ENCODE results near the gene RCL1.

Gene RCL1

DNA sequence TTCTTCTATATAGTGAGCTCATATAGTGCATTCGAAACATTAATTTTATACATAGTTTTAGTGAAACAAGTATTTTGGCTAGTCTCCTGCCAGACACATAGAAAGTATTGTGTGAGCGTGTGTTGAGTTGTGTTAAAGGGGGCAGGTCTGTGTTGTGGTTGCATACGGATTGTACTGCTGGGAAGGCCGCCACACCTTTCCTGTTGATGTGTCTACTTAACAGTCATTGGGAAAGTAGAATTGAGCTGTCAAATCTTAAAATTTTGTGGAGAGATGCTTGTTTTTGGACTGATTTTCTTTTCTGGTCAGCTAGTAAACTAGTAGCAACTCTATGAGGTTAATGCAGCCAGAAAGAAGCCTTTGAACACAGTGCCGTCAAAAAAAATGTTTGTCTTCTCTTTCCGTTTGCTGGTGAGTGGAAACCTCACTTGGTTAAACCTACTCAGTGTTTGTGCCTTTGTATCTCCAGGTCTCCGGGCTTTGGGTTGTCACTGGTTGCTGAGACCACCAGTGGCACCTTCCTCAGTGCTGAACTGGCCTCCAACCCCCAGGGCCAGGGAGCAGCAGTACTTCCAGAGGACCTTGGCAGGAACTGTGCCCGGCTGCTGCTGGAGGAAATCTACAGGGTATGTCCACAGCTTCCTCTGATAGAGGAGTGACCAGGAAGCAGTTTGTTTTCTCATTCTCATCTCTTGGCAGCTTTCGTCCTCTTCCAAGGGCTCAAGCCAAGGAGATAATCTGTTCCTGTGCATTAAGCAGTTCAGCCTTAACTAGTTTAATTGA is 51.5 kb downstream of the RCL1 start:
- no peak for DNase-seq

DNA sequence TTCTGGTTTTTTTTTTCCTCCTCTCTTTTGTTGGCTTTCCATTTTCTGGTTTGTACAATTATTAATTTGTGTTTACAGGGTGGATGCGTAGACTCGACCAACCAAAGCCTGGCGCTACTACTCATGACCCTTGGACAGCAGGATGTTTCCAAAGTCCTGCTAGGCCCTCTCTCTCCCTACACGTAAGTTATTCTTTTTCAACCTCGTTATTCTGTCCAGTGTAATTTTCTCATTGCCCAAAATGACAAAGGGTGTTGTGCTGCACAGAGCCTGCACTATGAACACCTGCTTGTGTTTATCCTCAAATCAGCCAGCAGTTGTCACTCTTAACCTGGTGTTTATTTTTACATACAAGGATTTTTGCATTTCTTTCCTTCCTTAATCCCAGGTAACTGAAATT is 56.6 kb downstream of the RCL1 start:
- no peak for DNase-seq

DNA sequence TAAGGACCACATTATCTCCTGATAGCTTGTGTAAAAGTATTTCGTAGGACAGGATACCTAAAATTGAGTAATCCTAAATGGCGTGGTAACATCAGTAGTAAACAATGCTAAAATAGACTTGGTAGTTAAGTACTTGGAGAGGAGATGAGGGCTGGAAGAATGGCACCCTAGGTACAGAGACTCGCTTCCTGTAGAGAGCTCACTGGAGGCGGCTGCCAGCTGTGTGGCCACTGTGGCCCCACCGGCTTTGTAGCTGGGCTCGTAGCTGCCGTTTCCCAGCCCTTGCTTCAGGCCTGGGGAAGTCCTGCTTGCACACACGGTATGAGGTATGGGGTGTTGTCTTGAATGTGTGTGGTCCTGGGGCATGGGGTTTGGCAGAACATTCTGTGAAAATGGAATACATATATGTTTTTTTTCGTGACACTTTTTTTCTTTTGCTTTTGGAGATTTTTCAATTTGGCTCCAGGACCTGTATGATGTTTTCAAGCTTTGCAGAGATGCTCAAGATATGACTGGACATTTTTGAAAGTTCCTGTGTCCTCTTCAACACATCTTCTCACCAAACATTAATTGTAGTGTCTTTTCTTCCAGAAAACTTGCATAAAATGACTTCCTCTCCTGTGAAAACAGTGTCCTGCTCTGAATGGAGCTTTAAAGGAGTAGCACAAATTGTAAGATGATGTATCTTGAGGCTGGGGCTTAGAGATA is 58.0 kb downstream of the RCL1 start:
- no peak for DNase-seq

DNA sequence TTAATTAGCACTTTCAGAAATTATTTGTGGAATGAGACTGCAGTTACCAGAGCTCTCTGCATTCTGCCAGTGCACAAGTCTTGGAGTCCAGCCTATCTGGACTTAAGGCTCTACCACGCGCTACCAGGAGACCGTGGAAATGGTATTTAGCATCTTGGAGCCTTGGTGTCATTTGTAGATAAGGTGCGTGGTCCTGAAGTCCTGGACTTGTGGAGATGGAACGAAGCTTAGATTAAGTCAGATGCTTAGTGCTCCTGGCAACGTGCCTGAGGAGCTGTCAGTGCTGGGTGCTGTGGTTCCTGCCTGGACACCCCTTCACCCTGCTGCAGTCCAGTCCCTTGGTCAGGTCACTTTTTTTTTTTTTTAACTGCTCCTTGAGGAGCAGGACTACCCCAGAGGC is 59.7 kb downstream of the RCL1 start:
- no peak for DNase-seq

DNA sequence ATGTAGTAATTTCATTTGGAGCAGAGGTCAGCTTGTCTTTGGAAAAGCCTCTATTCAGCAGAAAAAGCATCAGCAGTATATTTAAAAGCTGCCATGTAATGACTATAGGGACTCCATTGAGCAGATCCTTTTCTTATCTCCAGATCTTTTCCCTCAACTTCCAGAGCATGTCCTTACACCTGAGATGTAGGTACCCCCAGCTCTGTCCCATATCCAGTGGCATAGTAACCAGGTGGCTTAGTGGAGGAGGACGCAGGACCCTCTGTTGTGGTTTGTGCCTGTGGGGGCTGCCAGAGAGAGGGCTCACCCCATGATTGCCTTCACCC is 61.5 kb downstream of the RCL1 start:
- DNase-seq: no peak

DNA sequence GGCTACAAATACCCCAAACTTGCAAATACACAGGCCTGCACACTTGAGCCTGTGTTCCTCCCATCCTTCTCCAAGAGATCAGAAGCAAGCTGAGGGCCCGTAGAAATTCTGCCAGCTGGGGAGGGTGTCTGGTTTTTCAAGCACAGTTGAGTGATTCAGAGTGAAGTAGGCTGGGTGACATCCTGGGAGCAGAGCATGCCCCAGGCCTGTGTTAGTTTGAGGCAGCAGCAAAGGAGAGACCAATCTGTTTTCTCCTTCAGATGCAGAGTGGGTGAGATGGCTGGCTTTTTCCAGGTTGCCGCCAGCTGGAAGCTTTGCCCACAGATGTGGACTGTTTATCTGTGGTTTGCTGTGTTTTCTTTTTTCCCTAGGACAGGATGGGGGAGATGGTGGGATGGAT is 63.1 kb downstream of the RCL1 start:
- no peak for DNase-seq

DNA sequence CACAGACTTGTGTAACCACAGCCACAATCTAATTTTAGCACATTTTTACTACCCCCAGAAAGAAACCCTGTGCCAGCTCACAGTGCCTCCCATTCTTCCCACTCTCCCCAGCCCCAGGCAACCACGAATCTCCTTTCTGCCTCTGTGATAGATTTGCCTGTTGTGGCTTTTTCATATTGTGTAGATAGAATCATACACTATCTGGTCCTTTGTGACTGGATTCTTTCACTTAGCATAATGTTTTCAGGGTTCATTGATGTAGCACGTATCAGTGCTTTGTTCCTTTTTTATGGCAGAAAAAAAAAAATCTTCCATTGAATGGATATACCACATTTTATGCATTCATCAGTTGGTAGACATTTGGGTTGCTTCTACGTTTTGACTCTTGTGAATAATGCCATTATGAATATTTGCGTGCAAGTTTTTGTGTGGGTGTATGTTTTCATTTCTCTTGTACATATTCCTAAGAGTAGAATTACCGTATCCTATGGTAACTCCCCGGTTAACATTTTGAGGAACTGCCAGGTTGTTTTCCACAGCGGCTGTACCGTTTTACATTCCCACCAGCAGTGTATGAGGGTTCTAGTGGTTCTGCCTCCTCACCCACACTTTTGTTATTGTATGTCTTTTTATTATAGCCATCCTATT is 64.5 kb downstream of the RCL1 start:
- no peak for DNase-seq

DNA sequence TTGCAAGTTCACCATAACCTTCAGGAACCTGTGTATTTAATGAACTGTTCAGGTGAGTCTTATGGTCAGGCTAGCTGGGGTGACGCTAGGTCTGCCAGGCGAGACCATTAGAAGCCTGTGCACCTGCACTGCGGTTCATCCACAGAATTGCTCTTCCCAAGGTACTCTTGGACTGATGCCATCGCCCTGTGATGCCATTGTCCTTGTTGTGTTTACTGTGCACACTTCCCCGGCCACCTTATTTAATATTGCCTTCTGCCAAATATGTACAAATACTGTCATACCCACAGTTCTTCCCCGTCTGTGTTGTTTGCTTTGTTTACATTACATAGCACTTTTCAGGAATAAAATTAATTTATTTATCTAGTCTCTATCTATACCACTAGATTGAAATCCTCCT is 66.3 kb downstream of the RCL1 start:
- no peak for DNase-seq

DNA sequence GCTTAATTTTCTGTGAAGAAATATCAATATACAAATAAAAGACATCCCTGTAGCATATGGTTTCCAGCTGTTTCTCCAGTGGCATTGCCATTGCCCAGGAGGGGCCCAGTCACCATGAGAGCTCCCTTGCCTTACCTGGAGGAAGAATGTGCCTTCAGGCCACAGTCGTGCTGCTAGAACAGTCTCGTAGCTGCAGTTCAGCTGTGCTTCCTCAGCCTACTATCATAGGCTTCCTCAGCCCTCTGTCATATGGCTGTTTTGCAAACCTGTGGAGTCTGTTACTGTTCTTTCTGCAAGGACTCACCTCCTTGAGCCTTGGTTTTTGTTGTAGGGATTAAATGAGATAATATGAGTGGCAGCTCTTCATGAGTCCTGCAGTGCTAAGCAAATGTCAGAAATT is 67.6 kb downstream of the RCL1 start:
- no peak for DNase-seq

DNA sequence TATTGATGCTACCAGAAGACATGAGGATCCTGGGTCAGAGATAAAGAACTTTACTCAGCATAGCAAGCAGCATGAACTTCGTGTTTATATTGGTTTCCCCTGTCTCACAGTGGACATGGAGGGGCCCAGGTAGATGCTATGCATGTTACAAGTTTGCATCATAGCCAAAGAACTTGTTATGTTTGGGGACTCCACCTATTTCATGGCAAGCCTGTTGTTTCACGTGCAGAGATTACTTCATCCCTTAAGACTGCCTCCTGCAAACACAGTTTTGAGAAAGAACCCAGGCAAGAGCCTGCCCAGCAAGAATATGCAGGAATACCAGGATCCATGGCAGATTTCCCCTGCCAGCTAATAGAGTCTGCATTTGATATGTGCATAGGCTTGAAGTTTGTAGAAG is 68.4 kb downstream of the RCL1 start:
- no peak for DNase-seq

DNA sequence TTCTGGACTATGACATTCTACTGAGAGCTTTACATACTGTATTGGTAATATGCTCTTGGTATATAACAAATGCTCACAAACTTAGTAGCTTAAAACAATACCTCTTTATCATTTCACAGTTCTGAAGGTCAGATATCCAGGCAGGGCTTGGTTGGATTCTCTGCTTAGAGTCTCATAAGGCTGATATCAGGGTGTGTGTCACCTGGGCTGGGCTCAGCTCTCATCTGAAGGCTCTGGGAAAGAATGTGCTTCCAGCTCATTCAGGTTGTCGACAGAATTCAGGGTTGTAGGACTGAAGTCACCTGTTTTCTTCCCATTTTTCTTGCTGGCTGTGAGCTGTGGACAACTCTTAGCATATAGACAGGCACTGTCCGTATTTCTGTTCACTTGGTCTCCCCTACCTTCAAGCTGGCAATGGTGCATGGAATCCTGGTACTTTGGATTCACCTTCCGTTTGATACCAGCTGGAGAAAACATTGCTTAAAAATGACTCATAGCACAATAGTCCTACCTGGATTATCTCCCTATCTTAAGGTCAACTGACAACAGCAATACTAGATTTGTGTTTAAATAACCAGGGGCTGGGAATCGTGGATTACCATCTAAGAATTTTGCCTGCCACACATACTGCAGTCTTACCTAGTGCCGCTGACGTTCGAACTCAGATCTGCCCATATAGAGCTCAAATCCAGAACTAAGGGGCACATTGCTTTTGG is 69.2 kb downstream of the RCL1 start:
- no peak for DNase-seq

DNA sequence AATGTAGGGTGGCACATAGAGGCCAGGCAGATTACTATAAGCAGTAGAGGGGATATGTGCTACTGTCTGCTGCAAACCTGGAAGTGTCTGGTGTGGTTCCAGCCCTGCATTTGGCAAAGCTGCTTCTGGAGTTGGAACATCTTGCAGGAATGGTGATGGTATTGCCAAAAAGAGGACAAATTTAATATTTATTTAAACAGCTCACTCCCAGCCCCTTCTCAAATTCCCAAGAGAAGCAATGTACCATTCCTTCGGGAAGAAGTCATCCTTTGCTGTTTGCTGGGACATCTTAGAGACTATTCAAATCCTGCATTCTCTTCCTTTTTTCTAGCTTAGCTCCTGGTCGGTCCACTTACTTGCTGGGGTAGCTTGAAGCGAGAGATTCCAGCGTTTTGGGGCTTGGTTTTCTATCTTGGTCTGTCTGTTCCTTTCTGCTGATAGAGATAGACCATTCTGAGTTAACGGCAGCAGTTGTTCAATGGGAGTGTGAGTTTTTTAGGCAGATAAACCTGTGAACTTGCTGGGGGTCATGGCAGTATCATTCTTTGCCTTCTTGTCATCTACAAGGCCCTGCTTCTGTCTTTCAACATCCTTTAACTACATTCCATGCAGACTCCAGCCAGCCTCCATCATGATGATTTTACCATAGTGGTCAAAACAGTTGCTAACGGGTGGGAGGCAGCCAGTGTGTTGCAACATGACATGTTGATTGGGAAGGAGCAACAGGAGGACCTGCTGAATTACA is 69.9 kb downstream of the RCL1 start:
- no peak for DNase-seq

DNA sequence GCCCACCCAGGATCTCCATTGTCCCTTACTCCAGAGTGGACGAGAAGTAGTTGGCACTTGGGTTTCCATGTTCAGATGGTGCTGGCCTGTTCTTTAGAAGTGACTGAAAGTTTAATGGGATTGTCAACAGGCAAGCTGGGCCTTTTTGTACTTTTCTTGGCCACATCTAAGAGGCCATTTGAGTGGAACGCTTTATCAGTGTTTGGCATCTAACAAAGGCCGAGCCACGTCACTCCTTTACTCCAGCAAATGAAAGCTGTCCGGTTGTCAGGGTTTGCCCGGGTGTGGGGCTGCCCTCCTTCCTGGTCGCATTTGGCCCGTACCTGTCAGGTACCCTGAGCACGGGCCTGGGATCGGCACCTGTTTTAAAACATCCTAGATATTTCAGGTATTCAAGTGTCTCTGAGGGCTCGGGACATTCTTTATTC is 71.5 kb downstream of the RCL1 start:
- no peak for DNase-seq

DNA sequence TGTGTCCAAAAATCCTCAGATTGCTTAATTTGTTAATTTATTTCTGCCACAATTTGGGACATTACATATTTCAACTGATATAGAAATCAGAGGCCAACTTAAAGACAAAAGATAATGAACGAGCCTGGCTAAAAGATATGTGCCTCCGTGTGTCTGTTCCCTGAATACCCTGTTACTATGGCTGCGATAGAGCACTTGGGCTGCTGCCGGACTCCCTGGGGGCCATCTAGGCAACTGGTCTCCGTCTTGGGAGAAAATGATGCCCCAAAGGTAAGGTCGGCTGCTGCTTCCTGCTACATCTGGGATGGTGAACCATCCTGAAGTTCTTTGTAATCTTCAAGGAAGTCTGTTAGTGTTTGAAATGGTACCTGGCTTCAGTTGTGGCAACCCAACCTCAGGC is 72.0 kb downstream of the RCL1 start:
- no peak for DNase-seq

DNA sequence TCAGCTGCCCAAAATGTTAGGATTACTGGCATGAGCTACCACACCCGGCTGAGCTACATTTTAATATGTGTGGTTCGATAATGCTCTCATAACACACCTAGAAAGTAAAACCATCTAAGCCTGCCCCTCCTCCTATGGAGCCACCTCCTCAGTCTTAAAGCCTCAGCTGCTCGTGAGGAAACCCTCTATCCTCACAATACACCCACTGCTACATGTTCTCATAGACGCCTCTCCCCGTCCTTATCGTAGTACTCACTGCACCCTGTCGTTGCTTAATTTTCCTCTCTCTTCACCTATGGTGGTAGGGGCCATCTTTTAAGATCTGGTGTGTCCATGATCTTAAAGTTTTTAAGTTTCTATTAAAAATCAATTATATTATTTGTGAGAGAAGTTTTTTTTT is 72.9 kb downstream of the RCL1 start:
- no peak for DNase-seq

DNA sequence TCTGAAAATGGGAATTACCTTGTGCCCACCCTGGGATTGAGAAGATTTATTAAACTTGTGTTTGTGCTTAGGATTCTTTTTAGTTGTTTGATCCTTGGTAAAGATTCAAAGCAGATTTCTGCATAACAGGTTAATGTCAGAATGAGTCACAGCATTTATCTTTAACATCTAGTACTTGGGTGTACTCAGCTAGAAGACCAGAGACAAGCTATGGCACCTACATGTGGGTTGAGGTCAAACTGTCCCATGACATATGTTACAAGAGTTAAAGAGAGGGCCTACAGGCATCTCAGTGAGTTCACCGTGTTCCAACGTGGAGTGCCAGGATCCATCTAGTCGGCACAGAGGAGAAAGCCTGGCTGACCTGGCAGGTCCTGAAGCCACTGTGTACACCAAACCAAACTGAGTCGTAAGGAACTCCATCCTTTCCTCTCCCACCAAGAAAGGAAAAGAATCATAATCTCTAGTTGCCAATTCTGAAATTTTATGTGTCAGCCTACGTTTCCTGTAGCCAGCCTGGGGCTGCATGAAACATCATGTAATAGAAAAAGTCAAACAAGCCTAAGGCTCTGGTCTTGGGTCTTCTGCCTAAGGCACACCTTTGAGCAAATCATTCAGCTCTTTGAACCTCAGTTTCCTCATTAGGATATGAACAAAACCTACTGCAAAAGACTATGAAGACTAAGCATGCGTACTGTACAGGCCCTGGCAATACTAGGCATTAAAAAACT is 73.7 kb downstream of the RCL1 start:
- DNase-seq: no peak

DNA sequence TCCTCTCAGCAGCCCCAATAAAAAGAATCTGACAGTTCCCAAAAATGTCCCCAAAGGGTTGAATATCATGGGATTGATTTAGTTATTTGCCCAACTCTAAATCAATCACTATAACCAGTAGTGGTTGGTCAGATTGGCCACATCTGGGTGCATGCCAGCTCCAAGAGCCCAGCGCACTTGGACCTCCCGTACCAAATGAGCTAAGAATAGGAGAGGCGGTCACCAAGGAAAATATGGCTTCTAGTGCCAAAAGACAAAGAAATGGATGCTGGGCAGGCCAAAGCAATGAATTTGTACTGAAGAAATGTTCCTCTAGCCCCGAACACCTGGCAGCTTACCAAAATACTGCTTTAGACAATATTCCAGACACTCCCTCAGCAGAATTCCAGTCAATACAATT is 80.3 kb downstream of the RCL1 start:
- DNase-seq: no peak

DNA sequence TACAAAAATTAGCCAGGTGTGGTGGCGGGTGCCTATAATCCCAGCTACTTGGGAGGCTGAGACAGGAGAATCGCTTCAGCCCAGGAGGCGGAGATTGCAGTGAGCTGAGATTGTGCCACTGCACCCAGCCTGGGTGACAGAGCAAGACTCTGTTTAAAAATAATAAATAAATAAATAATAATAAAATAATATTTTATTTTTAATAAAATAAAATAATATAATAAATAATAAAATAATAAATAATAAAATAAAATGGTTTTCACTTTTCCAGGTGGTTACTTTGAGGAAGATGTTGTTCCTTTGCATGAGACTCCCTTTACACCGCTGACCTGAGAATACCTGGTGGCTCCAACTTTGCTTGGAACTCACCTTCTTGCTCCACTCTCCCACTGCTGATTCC is 82.8 kb downstream of the RCL1 start:
- no peak for DNase-seq

DNA sequence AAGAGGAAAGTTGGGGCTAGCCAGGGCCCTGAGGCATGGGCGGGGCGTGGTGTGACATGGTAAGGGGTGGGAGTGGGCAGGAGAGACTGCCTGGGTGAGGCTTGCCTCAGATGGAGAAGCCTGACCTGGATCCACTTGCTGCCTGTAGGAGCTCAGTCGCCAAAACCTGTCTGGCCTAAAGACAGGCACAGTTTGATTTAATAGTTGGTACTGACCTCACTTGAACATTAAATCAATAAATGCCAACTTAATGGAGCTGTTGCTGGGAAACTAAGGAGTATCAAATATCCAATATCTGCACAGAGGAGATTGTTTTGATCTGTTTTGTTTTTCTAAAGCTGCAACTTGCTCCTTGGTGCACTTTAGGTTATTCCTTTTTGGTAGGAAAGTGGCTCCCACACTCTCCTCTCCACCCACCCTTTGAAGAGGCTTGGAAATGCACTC is 86.4 kb downstream of the RCL1 start:
- no peak for DNase-seq

DNA sequence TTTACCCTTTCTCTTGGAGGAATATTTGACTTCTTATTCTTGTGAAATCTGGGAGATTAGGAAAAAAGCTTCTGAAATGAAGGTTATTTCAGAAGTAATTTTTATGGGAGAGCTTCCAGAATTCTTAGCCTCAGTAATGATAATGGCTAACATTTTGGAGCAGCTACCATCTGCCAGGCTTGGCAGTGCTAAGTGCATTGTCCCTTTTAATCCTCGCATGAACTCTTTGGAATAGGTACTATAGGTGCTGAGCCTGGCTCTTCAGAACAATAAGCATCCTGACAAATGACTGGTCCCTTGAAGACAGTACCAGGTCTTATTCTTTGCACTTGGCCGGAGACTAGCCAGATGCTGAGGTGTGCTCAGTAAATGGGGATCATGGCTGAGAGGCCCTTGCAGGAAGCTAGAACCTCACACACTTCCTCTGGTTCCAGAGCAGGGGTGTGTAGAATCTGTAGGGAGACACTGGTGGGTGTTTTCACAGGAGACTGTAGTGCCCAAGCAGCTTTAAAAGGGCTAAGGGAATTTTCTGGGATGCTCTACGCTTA is 90.7 kb downstream of the RCL1 start:
- DNase-seq: no peak

DNA sequence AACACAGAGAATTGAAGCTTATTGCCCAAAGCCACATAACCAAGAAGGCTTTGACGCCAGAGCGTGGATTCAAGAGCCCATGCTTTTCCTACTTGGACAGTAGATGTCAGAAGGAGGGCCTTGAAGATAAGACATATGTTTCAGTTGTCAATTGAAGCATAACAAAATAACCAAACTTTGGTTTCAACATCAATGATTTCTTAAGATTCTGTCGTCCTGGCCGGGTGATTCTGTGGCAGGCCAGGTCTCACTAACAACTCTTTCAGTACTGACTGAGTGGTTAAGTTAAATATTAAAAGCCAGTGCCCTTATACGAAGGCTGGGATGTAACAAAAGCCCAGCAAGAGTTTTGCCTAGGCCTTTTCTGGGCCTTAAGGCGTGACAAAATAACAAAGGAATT is 94.0 kb downstream of the RCL1 start:
- no peak for DNase-seq

DNA sequence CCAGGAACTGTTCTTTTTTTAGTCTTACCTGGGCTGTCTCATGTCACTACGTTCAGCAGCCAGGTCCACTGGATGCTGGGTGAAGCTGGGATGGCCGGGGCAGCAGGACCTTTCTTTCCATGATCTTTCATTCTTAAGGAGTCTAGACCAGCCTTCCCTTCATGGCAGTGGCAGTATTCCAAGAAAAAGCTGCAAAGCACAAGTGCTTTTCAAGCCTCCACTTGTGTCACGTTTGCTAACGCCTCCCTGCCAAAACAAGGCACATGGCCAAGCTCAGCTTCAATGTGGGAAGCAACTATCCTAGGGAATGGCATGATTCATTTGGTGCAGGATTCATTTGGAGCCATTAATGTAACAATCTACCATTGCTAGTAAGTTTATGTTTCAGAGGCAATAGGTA is 94.8 kb downstream of the RCL1 start:
- no peak for DNase-seq
